KG1 (cell line): Measurements from ENCODE around the gene SI.
"Not testable (repeated sequence)": the region's sequence is repeated elsewhere in the genome, so short reads cannot be mapped to it uniquely, and the experiment has no call there.

Experiments
- DNase-seq: peaks from one replicate; lab custom pipeline; 2025; lab: John Stamatoyannopoulos, UW

Gene SI

DNA sequence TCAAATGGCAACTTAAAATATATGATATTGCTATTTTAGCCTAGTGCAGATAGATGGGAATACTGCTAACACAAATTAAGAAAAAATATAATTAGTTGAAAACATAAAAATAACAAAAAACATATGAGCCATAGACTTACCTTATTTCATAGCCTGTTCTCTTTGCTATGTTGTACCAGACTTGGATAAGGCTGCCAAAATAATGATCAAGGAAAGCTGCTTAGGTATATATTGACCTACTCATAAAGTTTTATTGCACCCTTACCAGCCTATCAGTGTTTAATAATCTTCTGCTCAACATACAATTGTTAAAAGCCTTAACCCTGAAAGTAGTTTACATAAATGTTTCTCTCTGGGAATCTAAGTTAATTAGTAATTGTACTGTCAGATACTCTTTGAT is at the start of gene SI:
TSS of gene SI (minus strand) at position 204 of the 400 bp plus-strand sequence. CDS start 2,484 bp downstream, outside the sequence.
- DNase-seq: no peak

GRCh38 chr3:165125836-165126235 is 47.5 kb upstream of the SI start:
- DNase-seq: no peak

- no peak for DNase-seq
Observed at GRCh38 chr3:165111401-165111800, 33.1 kb upstream of the SI start.

GRCh38 chr3:165103616-165104015 is 25.3 kb upstream of the SI start:
- no peak for DNase-seq

GRCh38 chr3:165082650-165083049 is 4.4 kb upstream of the SI start:
- no peak for DNase-seq

GRCh38 chr3:165081183-165081582 is 2.9 kb upstream of the SI start:
- no peak for DNase-seq

GRCh38 chr3:165075695-165076094 is 2.6 kb downstream of the SI start:
- no peak for DNase-seq

GRCh38 chr3:165070682-165071081 is 7.6 kb downstream of the SI start:
- DNase-seq: no peak

DNA sequence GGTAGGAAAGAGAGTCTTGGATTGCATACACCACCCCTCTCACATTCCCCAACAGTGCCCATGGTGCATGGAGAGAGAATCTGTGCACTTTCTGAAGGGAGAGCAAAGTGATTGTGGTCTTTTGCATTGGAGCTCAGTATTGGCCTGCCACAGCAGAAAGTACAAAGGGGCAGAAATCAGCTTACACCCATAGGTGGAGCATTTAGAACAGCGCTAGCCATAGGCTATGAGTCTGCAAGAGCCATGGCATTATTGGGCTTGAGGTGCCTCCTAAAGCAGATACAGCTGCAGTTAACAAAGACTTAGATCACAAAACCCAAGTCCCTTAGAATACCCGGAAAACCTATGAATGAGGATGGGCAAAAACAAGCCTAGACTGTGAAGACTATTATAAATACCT is 21.8 kb downstream of the SI start:
- no peak for DNase-seq

DNA sequence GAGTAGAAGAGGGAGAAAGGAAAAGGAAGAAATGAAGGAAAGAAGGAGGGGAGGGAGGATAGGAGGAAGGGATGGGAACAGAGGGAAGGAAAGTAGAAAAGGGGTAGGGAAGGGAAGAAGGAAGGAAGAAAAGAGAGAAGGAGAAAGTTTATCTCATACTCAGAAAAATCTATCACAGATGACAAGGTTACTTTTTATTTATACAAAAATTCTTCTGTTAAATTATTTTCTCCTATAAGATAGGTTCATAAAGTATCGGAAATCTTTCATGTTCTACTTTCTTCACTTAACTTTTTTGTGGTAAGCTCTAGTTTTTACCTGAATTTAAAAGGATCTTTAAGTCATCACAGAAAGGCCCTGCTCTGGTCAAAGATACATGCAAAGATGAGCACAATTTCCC is 38.1 kb downstream of the SI start:
- no peak for DNase-seq

GRCh38 chr3:165011557-165011956 is 66.7 kb downstream of the SI start:
- no peak for DNase-seq

- no peak for DNase-seq
Observed at GRCh38 chr3:164984947-164985346, 93.3 kb downstream of the SI start.

DNA sequence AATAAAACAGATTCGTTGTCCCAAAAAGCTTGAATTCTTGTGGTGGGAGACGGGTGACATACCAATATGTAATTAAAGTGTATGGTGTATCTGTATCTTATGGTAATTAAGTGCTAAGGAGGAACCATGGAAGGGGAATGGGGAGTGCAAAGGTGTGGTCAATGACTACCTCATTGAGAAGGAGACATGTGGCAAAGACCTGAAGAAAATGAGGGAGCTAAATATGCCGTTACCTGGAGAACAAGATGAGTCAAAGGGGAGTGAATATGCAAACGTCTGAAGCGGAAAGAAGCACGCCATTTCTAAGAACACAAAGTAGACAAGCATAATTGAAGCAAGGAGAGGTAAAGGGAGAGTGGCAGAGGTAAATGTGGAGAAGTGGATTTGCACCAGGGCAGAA is 115.7 kb downstream of the SI start:
- DNase-seq: no peak

DNA sequence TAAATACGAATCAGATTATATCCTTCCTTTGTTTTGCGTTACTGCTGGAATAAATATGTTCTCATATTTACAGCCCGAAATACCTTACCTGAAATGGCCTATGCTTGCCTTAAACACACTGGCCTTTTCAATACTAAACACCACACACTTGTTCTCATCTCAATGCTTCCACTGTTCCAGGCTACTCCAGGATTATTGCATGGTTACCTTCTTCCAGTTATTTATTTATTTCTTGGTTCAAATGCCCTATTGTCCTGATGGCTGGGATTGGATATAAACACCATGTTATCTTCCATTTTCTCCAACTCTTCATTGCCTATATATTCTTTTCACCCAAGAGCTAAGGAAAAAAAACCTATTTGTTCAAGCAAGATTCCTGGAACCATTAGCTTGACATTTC is 125.3 kb downstream of the SI start:
- no peak for DNase-seq

DNA sequence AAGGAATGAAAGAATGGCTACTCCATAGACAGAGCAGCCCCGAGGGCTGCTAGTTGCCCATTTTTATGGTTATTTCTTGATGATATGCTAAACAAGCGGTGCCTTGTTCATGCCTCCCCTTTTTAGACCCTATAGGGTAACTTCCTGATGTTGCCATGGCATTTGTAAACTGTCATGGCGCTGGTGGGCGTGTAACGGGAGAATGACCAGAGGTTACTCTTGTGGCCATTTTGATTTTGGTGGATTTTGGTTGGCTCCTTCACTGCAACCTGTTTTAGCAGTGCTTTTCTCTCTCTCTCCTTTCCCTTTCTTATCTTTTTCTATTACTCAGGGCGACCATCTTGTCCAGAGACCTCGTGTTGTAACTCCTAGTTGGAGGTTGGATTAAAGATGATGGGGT is 126.9 kb downstream of the SI start:
- not testable (repeated sequence) for DNase-seq

DNA sequence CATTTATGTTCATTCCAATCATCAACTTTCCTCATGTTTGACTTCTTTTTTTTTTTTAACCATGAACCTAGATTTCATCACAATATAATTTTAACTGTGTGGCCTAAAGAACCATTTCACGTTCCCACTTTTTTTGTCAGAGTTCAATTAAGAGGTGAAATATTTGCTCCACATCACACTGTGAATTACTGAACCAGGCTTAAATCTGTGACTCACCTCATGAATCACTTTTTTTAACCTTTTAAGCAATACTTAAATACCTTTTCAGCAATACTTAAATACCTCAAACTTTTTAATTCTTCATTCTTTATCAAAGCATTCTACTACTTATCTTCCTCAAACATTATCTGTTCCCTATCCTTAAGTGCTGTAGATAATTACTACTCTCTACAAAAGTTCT is 137.6 kb downstream of the SI start:
- DNase-seq: no peak

DNA sequence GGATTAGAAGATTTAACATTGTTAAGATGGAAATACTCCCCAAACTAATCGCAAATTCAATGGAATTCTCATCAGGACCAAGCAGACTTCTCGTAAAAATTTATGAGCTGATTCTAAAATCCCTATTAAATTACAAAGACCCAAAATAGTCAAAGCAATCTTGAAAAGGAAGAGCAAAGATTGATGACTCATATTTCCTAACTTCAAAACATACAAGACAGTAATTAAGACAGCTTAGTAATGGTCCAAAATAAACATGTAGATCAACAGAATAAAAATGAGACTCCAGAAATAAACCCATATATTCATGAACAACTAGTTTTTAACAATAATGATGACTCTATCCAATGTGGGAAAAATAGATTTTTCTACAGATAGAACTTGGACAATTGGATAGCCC is 148.7 kb downstream of the SI start:
- DNase-seq: no peak
